Ovary (tissue), 1 donor: ENCODE data around the gene SMAD5.

ENCODE experiments used
- EP300 ChIP-seq: sonication (generic); formaldehyde crosslinking; IDR thresholded peaks from one replicate; pipeline ENCODE4 v1.6.1; 2017; ENCODE audit warnings: antibody characterized with exemption
- POLR2A ChIP-seq: fragments of 450-650 bp; IDR thresholded peaks from one replicate; pipeline ENCODE4 v1.6.1; 2017; ENCODE audit warnings: antibody characterized with exemption, mild to moderate bottlenecking, moderate library complexity

DNA sequence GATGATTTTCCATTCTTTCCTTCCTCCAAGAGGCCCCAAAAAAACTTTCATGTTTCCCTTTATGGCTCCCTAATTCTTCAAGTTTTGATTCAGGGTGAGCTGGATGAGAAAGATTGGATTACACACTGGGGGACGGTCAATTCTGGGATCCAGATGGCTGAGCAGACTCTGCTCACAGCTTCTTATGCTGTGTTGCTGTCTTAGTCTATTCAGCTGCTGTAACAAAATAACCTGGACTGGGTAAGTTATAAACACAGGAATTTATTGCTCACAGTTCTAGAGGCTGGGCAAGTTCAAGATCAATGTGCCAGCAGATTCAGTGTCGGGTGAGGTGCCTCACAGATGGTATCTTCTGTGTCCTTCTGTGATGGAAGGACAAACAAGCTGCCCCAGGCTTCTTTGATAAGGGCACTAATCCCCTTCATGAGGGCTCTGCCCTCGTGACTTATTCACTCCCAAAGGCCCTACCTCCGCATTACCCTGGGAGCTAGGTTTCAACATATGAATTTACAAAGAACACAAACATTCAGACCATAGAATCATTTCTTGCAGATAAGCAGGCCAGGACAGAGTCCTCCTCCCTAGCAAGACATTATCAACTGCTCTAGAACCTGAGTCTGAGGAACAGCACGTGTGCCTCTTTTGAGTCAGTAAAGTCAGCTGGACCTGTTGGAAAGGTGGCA lies 23.1 kb upstream of the SMAD5 start:
- TF ChIP-seq POLR2A (no peak), EP300 (no peak)
